GM11168 (cell line): ENCODE results near the gene MBIP.

Experiments used
- in situ Hi-C: fragments of 300-500 bp; cut with MboI; formaldehyde crosslinking; loops from one replicate; pipeline ENCODE4 v1.12.0; 2022; ENCODE audit warnings: low sequenced_read_pairs; ENCODE audit not compliant: unreplicated experiment

The MBIP gene

DNA sequence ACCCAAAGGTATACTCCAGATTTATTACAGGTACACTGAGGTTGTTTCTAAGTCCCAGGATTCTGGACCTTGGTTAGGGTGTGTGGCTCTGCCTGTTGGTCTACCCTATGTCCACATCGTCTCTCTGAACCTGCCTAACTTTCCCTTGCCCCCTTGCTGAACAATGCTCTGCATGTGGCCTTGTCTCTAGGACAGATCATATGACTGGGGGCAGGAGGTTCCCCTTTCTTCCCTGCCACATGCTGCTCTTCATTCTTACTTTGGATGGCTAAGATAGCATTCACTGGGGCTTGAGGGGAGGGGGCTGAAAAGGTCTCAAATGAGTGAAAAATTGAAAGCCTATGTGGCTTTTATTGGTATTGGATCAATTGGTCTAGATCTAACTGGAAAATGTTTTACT, 49.2 kb downstream of the MBIP start:
- in situ Hi-C loops: no loop called here

DNA sequence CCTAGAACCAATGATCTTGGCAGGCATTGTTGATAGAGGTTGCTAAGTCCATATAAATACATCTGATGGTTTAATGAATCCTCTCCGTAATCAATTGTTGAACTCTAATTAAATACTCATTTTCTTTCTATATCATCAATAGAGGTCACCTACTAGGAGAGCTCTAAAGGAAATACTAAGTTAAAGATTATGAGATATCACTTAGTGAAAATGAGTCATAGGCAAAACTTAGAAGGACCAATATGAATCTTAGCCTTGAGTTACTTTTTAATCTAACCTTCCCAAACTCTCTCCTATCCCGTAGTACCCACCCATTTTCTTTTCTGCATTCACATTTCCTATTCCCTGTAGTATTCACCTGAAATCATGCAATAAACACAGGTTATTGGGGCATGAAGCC, 50.2 kb downstream of the MBIP start:
- in situ Hi-C loops: no loop called here

DNA sequence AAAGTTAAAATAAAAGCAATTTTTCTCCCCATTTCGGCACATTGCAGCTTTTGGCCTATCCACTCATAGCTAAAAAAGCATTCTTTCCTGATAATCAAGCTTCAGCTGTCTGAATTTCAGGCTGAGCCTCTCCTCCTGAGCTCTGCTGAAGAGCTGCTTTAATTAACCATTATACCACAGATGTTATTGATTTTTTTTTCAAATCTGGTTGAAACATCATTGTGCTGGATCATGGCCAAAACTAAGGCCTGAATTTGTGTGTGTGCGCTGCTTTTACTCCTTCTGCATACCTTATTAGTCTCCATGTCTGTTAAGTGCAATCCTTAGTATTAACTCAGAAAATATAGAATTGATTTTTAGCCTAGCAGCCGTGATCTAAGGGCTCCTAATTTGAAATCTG, 52.3 kb downstream of the MBIP start:
- in situ Hi-C loops: no loop called here

DNA sequence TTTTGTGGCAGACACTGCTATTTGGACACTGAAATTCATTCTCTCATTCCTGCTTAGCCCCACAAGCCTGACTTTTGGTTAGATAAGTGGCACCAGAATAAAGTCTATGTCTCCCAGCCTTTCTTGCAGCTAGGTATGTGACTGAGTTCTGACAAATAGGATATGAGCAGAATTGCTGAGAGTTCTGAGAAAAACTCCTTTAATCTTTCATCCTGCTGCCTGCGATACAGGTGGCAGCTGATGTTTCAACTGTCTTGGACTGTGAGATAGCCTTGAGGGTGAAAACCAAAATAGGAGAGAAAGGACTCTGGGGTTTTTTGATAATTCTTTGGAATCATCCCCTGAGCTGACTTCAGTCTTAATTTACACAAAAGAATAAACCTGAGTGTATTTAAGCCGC, 55.8 kb downstream of the MBIP start:
- in situ Hi-C loops: no loop called here

DNA sequence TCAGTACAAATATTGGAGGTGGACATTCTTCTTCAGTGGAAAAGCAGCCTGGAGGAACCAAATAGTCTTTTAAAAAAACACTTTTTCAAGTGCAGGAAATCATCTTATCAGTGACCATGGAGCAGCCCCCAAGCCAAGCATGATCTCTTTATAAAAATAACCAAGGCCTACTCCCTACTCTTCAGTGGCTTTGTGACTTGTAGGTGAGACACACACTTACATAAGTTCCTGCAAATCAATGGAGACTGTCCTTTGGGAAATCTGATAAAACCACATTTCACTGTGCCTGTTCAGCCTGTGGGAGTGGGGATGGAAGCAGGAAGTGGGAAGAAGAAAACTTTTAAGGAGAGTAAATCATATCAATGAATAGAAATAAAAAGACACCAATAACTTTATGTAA, 56.3 kb downstream of the MBIP start:
- in situ Hi-C loops: no loop called here

DNA sequence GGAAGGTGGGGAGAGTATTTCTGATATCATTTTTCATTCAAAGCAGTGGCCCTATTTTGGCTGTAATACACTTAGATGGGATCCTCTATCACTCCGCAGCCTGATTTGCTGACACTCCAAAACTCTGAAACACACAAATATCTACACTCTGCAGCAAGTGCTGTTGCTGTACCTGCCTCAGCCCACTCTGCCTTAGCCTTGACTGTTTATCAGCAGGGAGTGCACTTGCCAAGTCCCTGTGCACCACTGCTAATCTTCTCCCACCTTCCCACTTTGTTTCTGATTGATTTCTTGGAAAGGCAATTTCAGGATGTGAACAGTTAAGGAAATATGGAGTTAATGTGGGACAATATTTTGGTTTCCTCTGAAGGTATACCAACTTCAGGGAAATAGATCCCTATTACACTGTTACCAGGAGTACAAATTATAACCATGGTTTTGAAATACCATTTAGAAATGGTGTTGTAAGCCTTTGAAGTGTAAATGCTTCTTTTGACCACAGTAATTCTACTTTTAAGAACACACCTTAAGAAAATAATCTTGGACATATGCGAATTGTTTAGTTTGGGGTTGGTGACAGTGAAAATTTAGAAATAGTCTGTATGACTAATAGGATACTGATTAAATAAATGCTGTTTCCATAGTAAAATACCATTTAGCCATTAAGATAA, 59.3 kb downstream of the MBIP start:
- in situ Hi-C loops: no loop called here

DNA sequence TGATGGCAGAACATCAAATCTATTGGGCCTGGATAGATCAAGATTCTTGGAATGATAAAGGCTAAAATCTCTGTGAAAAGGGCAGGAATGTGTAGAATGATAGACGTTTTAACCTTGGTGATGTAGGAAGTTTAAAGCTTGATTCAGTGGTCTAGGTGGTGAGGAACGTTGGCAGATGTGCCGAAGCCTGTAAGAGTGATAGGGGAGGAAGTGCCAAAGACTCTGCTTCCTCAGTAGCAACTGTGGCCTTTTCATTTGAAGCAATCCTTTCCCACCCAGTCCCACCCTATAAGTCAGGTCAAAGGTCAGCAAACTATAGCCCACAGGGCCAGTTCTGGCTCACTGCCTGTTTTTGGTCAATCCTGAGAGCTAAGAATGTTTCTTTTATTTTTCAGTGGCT, 62.2 kb downstream of the MBIP start:
- in situ Hi-C loops: no loop called here

DNA sequence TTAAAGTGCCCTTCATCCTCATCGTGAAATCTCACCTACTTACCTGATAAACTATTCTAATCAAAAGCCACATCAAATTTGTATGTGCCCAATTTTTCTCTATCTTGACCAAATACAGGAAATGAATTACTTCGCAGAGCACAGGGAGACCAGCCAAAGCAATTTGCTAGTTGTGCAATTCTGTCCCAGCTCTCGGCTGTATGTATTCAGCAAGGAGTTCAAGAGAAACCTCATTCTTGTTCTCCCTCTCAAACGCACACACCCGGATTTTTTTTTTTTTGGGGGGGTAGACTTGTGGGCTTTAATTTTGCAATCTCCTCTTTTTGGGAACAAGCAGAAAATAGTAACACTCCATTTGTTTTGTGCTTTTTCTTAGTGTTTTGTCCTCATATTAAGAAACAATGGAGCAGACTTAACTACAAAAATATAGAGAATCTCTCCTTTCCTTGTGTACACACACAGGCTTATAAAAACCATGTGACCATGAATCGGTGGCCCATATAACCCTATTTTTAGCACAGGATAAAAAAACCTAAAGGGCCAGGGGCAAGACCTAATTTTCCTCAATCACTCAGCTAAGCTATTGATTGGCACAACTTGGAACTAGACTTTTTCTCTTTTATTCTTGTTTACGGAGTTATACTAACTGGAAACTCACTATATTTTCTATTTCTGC, 64.2 kb downstream of the MBIP start:
- in situ Hi-C loops: no loop called here

DNA sequence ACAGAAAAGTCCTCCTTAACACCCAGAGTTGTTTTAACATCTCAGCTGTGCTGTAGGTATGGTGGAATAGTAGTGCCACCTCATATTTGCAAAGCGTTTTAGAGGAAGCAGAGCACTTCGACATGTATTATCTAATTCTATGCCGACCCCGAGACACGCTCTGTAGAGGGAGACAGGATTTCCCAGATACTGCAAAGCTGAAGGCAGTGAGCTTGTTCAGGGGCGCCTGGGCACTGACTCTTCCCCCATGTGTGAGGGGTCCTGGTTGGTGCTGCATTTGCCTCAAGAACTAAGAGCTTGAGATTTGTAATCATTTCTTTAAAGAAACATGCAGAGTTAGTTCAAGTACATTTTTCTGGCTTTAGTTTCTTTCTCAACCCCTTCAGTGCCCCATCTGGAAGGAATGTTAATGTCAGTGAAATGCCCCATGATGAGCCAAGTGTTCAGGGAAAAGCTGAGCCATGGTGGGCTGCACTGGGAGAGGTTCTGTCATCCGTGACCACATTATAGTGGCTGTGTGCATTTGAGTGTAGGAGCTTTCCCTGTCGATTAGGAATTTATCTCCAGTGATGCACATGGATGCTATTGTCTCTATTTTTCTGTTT, 66.3 kb downstream of the MBIP start:
- in situ Hi-C loops: no loop called here
